ENCODE measurements around the gene SDSL.

Gene SDSL

GRCh38 chr12:113422886-113423669, 898 bp downstream of the SDSL start:
- peak; percentile 55 for DNase-seq

GRCh38 chr12:113424456-113424855, 2.3 kb downstream of the SDSL start:
- peak; percentile 61 for DNase-seq

GRCh38 chr12:113424915-113425823, 3.0 kb downstream of the SDSL start:
- peak; percentile 70 for DNase-seq

GRCh38 chr12:113425960-113426453, 3.8 kb downstream of the SDSL start:
- no peak for DNase-seq

- DNase-seq, result no peak
Observed at GRCh38 chr12:113427882-113428281, 5.7 kb downstream of the SDSL start.

GRCh38 chr12:113428482-113428881, 6.3 kb downstream of the SDSL start:
- no peak for DNase-seq

- DNase-seq, result no peak
Observed at GRCh38 chr12:113432986-113433385, 10.8 kb downstream of the SDSL start.

GRCh38 chr12:113435367-113435766, 13.2 kb downstream of the SDSL start:
- no peak for DNase-seq

GRCh38 chr12:113436586-113436985, 14.4 kb downstream of the SDSL start:
- no peak for DNase-seq

GRCh38 chr12:113436993-113437728, 15.0 kb downstream of the SDSL start:
- no peak for DNase-seq

- no peak for DNase-seq
Observed at GRCh38 chr12:113437729-113438100, 15.5 kb downstream of the SDSL start.

GRCh38 chr12:113438523-113439300, 16.5 kb downstream of the SDSL start:
- DNase-seq, result no peak

- DNase-seq, result no peak
Observed at GRCh38 chr12:113439301-113439597, 17.1 kb downstream of the SDSL start.

GRCh38 chr12:113439606-113440030, 17.4 kb downstream of the SDSL start:
- DNase-seq, result peak; percentile 23

- no peak for DNase-seq
Observed at GRCh38 chr12:113440336-113440735, 18.2 kb downstream of the SDSL start.

- DNase-seq, result no peak
Observed at GRCh38 chr12:113440947-113441782, 19.0 kb downstream of the SDSL start.

GRCh38 chr12:113443030-113443539, 20.9 kb downstream of the SDSL start:
- no peak for DNase-seq

- no peak for DNase-seq
Observed at GRCh38 chr12:113445544-113446171, 23.5 kb downstream of the SDSL start.

- no peak for DNase-seq
Observed at GRCh38 chr12:113448873-113449272, 26.7 kb downstream of the SDSL start.

GRCh38 chr12:113449299-113449698, 27.1 kb downstream of the SDSL start:
- DNase-seq, result no peak

GRCh38 chr12:113449839-113450238, 27.7 kb downstream of the SDSL start:
- DNase-seq, result no peak

All from hematopoietic multipotent progenitor cell treated with erythropoietin and hydrocortisone succinate and interleukin-3 and kit ligand, for 8 days (in vitro differentiated cells).